Left hindlimb (tissue), 1 donor: ENCODE results near the gene HEXIM2.

Experiments used
- DNase-seq: peaks from one replicate; pipeline ENCODE4 v3.0.0-alpha.2; 2018

The HEXIM2 gene

DNA sequence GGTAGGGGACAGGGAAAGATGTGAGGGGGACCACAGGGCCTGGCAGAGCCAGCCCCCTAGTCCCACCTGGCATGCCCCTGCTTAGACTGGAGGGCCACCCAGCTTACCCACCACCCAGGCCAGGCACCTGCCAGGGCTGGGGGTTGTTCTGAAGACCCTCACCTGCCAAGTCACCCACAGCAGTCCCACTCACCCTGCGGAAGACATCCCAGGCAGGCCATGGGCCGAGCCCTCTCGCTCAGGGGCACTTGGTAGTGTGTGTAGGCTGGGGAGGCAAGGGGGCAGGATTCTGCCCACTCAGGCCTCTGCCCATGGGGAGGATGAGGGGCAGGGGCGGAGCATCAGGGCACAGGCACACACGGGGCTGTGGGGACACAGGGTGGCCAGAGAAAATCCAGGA is 33.3 kb upstream of the HEXIM2 start:
- no peak for DNase-seq

DNA sequence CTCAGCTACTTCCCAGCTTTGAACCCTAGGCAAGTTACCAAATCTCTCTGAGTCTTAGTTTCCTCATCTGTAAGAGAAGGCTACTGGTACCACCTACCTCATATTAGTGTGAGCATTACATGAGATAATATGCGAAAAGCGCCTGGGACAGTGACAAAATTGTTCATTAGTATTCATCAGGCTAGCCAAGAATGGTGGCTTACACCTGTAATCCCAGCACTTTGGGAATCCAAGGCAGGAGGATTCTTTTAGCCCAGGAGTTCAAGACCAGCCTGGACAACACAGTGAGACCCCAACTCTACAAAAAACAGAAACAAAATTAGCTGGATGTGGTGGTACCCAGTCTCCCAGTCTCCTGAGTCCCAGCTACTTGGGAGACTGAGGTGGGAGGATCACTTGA is 32.7 kb upstream of the HEXIM2 start:
- no peak for DNase-seq

DNA sequence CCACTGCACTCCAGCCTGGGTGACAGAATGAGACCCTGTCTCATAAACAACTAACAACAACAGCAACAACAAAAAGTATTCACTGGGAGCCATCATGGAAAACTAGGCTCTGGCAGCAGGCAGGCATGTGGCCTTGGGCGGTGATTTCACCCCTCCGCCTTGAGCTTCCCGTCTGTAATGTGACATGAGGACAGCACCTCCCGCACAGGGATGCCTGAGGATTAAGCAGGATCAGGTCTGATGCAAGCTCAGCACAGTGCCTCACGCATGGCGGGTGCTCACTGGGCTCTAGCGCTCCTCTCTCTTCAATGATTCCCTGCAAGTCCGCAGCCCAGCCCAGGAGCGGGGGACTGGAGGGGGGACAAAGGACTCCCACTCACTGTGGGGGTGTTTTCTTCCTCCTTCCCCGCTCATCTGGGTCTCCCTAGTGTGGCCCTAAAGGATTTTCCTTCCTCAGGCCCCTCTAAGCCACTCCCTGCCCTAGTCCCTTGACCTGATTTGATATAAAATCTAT is 32.2 kb upstream of the HEXIM2 start:
- DNase-seq, result no peak

- no peak for DNase-seq
Observed at GRCh38 chr17:45129940-45130680, 31.6 kb upstream of the HEXIM2 start.

DNA sequence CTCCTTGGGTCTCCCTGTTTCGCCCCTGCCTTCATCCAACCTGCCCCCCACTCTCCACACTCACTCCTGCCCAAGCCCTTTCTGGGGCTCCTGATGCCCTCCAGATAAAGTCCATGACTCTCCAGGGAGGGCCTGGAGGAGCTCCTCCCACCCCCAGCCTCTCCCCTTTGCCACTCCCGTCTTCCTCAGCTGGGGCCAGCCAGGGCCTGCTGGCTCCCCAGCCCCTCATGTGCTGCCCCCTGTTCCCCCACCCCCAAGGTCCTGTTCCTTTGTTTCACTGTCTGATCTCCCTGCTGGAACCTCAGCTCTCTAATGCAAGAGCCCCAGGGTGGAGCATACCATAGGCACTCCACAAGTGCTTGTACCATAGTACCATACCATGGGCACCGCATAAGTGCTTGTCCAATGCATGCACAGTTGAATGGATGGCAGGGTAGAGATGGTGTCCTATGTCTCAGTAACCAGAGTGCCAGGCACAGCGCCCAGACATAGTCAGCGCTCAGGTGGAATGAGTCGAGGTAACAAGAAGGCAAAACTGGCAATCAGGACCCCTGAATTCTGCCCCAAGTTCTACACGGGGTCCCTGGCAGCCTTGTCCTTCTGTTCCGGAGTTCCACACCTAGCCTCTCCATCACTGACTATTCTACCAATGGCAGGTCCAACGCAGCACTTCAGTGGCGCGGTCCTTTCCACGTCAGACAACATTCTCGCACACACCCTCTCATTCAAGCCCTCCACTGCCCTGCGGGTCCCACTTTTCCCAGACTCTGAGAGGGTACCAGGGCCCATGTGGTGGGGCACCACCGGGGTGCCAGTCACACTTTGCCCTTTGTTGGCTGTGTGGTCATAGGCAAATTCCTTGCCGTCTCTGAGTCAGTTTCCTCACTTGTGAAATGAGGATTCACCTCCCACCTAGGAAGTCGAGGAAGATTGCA is 30.7 kb upstream of the HEXIM2 start:
- DNase-seq, result no peak

GRCh38 chr17:45131616-45132319 is 29.9 kb upstream of the HEXIM2 start:
- DNase-seq, result peak; percentile 63

GRCh38 chr17:45132320-45132571 is 29.4 kb upstream of the HEXIM2 start, which contains the start of gene PLCD3:
Gene PLCD3, minus strand, starts transcription at chr17:45132515. Its CDS starts 105 bp downstream, at chr17:45132410.
- no peak for DNase-seq

DNA sequence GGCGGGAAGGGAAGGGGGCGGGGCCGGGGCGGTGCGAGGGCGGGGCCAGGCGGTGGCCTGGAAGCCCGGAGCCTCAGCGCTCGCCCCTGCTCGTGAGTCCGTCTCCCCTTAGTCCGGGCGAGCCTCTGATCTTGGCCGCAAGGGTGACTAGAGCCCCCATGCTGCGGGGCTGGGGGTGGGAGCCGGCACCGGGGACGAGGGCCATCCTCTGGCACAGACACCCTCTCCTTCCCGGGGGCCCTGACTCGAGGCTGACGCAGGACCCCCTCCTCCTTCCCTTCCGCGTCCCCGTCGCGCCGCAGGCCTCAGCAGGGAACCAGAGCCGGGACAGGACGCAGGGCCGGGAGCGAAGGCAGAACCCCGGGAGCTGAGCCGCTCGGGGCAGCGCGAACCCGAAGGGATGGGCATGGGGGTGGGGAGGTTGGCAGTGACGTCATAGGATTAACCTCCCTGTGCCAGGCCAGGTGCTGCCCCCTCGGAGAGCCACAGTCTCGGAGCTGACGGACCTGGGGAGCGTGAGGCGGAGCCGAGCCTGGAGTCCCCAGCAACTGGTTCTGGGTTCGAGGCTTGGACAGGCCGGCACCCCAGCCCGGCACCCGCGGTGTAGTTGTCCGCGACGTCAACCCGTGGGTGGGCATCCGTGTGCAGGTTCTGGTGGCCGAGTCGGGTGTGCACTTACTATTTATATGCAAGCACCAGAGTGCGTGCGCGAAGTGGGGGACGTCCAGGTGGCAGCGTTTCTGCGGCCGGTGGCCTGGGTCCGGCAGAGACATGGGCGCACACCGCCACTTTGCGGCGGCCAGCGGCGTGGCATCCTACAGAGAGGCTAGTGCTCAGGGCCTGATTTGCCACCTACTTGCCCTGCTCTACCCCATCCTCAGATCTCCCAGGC is 28.9 kb upstream of the HEXIM2 start:
- DNase-seq, result peak; percentile 93

GRCh38 chr17:45135192-45135977 is 26.3 kb upstream of the HEXIM2 start, which contains the start of gene ACBD4:
Gene ACBD4, plus strand, starts transcription at chr17:45135687. Its CDS starts 458 bp downstream, at chr17:45136145.
- peak; percentile 96 for DNase-seq

DNA sequence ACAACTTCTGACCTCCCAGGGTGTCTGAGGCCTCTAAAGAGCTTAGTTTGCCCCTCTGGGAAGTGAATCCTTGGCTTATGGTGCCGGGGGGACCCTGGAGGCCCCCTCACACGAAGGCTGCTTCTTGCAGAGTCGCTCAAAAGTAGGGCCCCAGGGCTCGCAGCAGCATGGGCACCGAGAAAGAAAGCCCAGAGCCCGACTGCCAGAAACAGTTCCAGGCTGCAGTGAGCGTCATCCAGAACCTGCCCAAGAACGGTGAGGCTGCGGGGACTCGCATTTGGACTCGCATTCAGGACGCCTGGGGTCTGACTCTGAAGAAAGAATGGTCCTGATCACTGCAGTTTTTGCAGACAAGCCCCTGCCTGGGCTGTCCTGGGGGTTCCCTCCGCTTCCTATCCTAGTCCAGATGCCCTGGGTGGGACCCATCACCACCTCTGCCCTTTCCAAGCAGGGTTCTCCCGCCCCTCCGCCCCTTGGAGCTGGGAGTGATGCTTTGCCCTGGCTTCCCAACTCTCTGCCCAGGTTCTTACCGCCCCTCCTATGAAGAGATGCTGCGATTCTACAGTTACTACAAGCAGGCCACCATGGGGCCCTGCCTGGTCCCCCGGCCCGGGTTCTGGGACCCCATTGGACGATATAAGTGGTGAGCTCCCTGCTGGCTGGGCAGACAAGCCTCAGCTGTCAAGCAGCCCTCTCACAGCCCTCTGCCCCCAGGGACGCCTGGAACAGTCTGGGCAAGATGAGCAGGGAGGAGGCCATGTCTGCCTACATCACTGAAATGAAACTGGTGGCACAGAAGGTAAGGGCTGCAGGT is 25.5 kb upstream of the HEXIM2 start:
- no peak for DNase-seq

DNA sequence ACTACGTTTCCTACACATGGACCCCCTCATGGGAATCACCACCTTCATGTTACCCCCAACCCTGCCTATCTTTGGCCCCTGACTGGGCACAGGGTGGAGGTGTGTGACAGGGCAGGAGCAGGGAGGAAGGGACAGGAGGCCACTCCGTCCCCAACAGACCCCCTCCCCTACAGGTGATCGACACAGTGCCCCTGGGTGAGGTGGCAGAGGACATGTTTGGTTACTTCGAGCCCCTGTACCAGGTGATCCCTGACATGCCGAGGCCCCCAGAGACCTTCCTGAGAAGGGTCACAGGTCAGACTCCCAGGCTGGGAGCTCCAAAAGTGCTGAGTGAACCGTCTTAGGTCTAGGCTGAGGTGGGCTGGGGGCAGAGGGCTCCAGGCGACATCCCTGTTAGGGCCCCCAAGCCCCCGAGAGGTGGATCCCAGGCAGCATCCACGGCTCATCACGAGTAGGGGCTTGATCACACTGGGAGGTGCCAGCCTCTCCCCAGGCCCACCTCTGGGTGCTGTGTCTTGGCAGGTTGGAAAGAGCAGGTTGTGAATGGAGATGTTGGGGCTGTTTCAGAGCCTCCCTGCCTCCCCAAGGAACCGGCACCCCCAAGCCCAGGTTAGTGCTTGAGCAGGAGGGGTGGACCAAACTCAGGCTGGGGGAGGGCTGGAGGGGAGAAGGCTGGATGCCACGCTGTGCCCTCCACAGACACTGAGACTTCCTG is 24.7 kb upstream of the HEXIM2 start:
- no peak for DNase-seq

GRCh38 chr17:45137561-45138305 is 23.9 kb upstream of the HEXIM2 start:
- no peak for DNase-seq

DNA sequence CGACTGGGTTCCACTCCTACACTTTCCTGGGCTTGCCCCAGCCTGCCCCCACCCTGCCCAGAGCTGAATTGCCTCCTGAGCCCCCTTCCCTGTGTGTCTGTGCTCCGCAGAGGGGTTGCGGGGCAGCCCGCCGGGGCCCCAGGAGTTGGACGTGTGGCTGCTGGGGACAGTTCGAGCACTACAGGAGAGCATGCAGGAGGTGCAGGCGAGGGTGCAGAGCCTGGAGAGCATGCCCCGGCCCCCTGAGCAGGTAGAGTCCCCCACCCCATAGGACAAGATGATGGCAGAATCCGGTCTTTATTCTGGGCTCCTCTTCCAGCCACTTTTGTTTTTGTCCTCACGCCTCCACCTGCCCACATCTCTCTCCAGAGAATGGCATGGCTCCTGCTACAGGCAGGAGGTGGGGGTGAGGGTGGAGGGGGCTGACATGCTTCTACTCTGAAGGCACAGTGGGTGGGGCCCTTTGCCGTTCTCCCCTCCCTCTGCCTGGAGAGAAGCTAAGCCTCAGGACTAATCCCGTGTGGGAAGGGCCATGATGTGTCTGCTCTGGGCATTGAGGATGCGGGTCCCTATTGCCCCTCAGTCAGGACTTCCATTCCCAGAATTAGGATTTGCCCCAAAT is 22.7 kb upstream of the HEXIM2 start:
- DNase-seq, result no peak

- DNase-seq, result no peak
Observed at GRCh38 chr17:45139533-45139920, 22.1 kb upstream of the HEXIM2 start.

DNA sequence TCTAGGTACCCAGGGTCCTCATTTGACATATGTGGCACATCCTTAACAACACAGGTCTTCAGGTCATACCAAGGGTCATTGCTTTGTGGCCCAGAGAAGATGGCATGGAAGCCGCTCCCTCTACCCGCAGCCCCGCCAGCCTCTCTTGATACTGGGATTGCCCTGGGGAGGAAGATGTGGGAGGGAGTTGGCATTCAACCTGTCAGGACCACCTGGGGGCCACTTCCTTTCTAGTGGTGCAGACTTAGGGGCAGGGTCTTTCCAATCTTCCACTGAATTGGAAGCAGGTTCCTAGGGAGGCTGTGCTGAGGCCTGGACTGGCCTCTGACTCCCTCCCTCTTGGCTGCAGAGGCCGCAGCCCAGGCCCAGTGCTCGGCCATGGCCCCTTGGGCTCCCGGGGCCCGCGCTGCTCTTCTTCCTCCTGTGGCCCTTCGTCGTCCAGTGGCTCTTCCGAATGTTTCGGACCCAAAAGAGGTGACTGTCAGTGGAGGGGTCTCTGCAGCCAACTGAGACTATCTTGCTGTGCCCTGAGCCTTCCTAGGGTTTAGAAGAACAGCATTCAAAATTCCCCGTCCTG is 18.5 kb upstream of the HEXIM2 start:
- no peak for DNase-seq

DNA sequence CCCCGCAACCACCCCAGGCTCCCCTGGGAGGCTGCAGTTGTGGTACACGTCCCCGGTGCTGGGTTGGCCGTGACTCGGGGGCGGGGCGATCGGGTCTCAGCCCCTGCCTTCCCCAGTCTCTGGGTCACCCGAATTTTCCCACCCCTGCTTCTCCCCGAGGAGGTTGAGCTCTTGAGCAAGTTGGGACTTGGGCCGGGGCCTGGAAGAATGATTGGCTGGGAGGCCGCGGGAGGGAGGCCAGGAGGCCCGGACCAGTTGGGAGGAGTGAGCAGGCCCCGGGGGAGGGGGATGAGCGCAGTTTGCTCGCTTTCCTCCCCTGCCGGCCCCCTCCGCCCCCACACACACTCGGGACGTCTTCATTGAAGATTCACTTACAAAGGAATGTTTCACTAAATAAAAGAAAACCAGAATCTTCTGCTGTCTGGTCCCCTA is 17.9 kb upstream of the HEXIM2 start:
- peak; percentile 90 for DNase-seq

DNA sequence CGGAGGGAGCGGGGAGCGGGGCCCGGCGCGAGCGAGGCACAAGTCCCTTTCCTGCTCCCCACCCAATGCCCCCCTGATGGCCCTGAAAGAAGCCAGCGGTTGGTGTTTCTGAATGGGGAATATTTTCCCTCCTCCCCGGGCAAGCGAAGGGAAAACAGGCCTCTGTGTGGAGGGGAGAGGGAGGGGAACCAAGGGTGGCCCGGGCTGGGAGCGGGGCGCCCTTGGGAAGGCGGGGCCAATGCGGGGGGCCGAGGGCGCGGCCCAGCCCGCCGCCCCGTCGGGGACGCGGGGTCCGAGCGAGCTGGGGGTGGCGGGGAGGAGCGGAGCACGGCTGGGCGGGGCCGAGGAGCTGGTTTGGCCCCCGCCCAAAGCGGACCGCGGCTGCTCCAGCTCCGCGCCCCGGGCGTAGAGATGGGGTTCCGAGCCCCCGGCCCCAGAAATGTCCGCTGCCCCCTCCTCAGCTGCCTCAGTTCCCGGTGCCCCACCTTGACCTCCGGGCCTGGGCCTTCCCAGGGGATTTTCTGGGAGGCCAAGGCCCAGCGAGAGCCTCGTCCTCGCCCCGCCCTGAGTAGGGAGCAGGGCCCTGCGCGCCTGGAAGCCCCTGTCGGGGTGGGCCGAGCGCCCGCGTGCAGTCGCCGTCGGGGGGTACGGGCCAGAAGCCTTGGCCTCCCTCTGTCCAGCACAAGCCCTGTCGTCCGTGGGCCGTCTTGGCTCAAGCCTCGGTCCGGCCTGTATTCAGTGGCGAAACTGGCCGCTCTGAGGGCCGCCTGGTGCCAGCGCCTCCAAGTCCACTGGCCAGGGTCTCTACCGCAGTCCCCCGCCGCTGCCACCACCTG is 17.3 kb upstream of the HEXIM2 start:
- peak; percentile 79 for DNase-seq
